HL-60 (cell line): ENCODE measurements around the gene SOX1.

Experiments
- CTCF ChIP-seq: IDR thresholded peaks from one replicate; pipeline ENCODE4 v1.5.1; 2011; ENCODE audit warnings: low read length, control low read depth, inconsistent platforms; ENCODE audit not compliant: insufficient read depth
- GABPA ChIP-seq: IDR thresholded peaks from 2 replicates; pipeline ENCODE4 v1.6.1; 2012; ENCODE audit warnings: low read depth
- POLR2AphosphoS5 ChIP-seq: IDR thresholded peaks from 2 replicates; pipeline ENCODE4 v1.6.1; 2012; ENCODE audit warnings: low read depth
- REST ChIP-seq: IDR thresholded peaks from 2 replicates; pipeline ENCODE4 v1.6.1; 2012; ENCODE audit warnings: low read depth; ENCODE audit not compliant: insufficient replicate concordance

GRCh38 chr13:112073245-112074138, 6.5 kb downstream of the SOX1 start:
- TF ChIP-seq CTCF: no peak
- no peak for TF ChIP-seq GABPA
- TF ChIP-seq REST: no peak
- no peak for TF ChIP-seq POLR2AphosphoS5
